Breast epithelium (tissue), 4 donors: Measurements from ENCODE around the gene DENND4B. TPM values are rescaled to one million over a fixed set of nuclear protein-coding genes. Genes with fewer than 3 reads are reported as not detected.

ENCODE experiments used
- DNase-seq, 2 donors: peaks; one replicate each; pipeline ENCODE4 v3.0.0-alpha.2; 2019; ENCODE audit warnings: low spot score in 2 of 2
- H3K27ac ChIP-seq, 2 donors: fragments of 200-600 bp; sonication (generic) in 1 of 2; one replicate each; pipeline ENCODE4 v1.5.1; 2016 to 2019; ENCODE audit warnings: mild to moderate bottlenecking in 1 of 2
- H3K27me3 ChIP-seq, 2 donors: fragments of 200-600 bp; sonication (generic) in 1 of 2; one replicate each; pipeline versions ENCODE4 v1.5.1 to v1.6.0; 2017 to 2019; ENCODE audit warnings: control low read depth in 1 of 2, mild to moderate bottlenecking in 1 of 2
- H3K36me3 ChIP-seq: fragments of 200-600 bp; one replicate; pipeline ENCODE4 v1.5.1; 2019
- H3K4me1 ChIP-seq, 2 donors: fragments of 200-600 bp; sonication (generic); one replicate each; pipeline ENCODE4 v1.5.1; 2016 to 2019; ENCODE audit warnings: control low read depth in 1 of 2
- H3K4me3 ChIP-seq, 3 donors: fragments of 200-600 bp; sonication (generic); 1 replicate in 2 of 3; 2 replicates in 1 of 3; pipeline ENCODE4 v1.5.1; 2016 to 2019; ENCODE audit warnings: mild to moderate bottlenecking in 3 of 3, moderate library complexity in 2 of 3
- H3K9me3 ChIP-seq, 2 donors: fragments of 200-600 bp; sonication (generic) in 1 of 2; one replicate each; pipeline ENCODE4 v1.5.1; 2016 to 2019; ENCODE audit warnings: control low read depth in 1 of 2
- CTCF ChIP-seq, 3 donors: fragments of 450-650 bp; IDR thresholded peaks; one replicate each; pipeline ENCODE4 v1.5.1; 2016 to 2017; ENCODE audit warnings: antibody characterized with exemption in 3 of 3, mild to moderate bottlenecking in 3 of 3, moderate library complexity in 3 of 3
- POLR2A ChIP-seq: fragments of 450-650 bp; IDR thresholded peaks from one replicate; pipeline ENCODE4 v1.6.1; 2016; ENCODE audit warnings: antibody characterized with exemption, mild to moderate bottlenecking, moderate library complexity
- POLR2AphosphoS5 ChIP-seq, 3 donors: sonication (generic); formaldehyde crosslinking; IDR thresholded peaks; one replicate each; pipeline ENCODE4 v1.6.1; 2017; ENCODE audit warnings: antibody characterized with exemption in 3 of 3
- intact Hi-C: fragments of 100-400 bp; cut with DNase I; formaldehyde crosslinking; loops from one replicate; pipeline ENCODE4 v1.15.1; 2023; ENCODE audit warnings: low total_unique reads
- total RNA-seq, 3 donors: library from RNA; depleted of rRNA; stranded (reverse); fragments of >200 nt; gene quantifications; one replicate each; pipeline ENCODE4 v1.1.0, GENCODE V29; 2016

The DENND4B gene
- total RNA-seq, 3 donors from 2014 or later: 33.4 to 34.1 (median 33.8) TPM

- intact Hi-C loops: no loop called here
- H3K4me1 ChIP-seq: no peaks in the 10 kb centered on the region
- H3K9me3 ChIP-seq: no peaks in the 10 kb centered on the region
- no peak for DNase-seq
- TF ChIP-seq POLR2AphosphoS5 (IDR thresholded peaks at IDR 0.05) (no peak), POLR2A (no peak), CTCF (IDR thresholded peaks at IDR 0.05) (no peak)
- H3K4me3 ChIP-seq: no peak overlapping the region
- H3K36me3 ChIP-seq: peaks cover 5% of the 10 kb centered on the region
- H3K27ac ChIP-seq: no peak overlapping the region
- no peaks in the 10 kb centered on the region for H3K27me3 ChIP-seq
Observed at GRCh38 chr1:153936011-153936802, 10.3 kb downstream of the DENND4B start.

GRCh38 chr1:153934746-153935145 lies 11.8 kb downstream of the DENND4B start:
- no peak for TF ChIP-seq POLR2AphosphoS5 (IDR thresholded peaks at IDR 0.05)
- TF ChIP-seq CTCF (IDR thresholded peaks at IDR 0.05): no peak
- no peak for TF ChIP-seq POLR2A
- no peaks in the 10 kb centered on the region for H3K4me1 ChIP-seq
- H3K27me3 ChIP-seq: no peaks in the 10 kb centered on the region
- H3K36me3 ChIP-seq: peaks cover 5% of the 10 kb centered on the region
- H3K4me3 ChIP-seq: no peak overlapping the region
- DNase-seq: no peak
- H3K9me3 ChIP-seq: no peaks in the 10 kb centered on the region
- intact Hi-C loops: no loop called here
- no peak overlapping the region for H3K27ac ChIP-seq

GRCh38 chr1:153933955-153934354 lies 12.6 kb downstream of the DENND4B start:
- no peak for TF ChIP-seq CTCF (IDR thresholded peaks at IDR 0.05)
- no peak for TF ChIP-seq POLR2A
- TF ChIP-seq POLR2AphosphoS5 (IDR thresholded peaks at IDR 0.05): no peak
- no peak for DNase-seq
- no peak overlapping the region for H3K4me3 ChIP-seq
- peaks cover 5% of the 10 kb centered on the region for H3K36me3 ChIP-seq
- no peak overlapping the region for H3K27ac ChIP-seq
- H3K4me1 ChIP-seq: no peaks in the 10 kb centered on the region
- intact Hi-C loops: no loop called here
- no peaks in the 10 kb centered on the region for H3K27me3 ChIP-seq
- H3K9me3 ChIP-seq: no peaks in the 10 kb centered on the region

- Histone ChIP-seq H3K36me3 (peaks cover 5% of the 10 kb centered on the region), H3K9me3 (no peaks in the 10 kb centered on the region), H3K4me1 (no peaks in the 10 kb centered on the region), H3K27me3 (no peaks in the 10 kb centered on the region), H3K27ac (no peak overlapping the region), H3K4me3 (no peak overlapping the region)
- no peak for DNase-seq
- TF ChIP-seq POLR2AphosphoS5 (IDR thresholded peaks at IDR 0.05) (no peak), POLR2A (no peak), CTCF (IDR thresholded peaks at IDR 0.05) (no peak)
- intact Hi-C loops: no loop called here
Observed at GRCh38 chr1:153933430-153933829, 13.1 kb downstream of the DENND4B start.
